ENCODE measurements around the gene DENND2D. TPM values are rescaled to one million over a fixed set of nuclear protein-coding genes. Genes with fewer than 3 reads are reported as not detected.

Gene DENND2D
- total and polyA plus RNA-seq, 2 donors (not counting 3 experiments of a cell fraction or from before 2014, with no cell fraction given) = 0.41 to 1.00 TPM

- FAIRE-seq = no peak
- intact Hi-C loops (cut with micrococcal nuclease) = no loop called here
- no TSS peak for BruUV-seq (replicated peaks)
- TF ChIP-seq GATA2 (IDR thresholded peaks at IDR 0.05; ENCODE audit: insufficient read depth, insufficient read length, low read depth, low read length) = no peak
- TF ChIP-seq, protein P1, sequence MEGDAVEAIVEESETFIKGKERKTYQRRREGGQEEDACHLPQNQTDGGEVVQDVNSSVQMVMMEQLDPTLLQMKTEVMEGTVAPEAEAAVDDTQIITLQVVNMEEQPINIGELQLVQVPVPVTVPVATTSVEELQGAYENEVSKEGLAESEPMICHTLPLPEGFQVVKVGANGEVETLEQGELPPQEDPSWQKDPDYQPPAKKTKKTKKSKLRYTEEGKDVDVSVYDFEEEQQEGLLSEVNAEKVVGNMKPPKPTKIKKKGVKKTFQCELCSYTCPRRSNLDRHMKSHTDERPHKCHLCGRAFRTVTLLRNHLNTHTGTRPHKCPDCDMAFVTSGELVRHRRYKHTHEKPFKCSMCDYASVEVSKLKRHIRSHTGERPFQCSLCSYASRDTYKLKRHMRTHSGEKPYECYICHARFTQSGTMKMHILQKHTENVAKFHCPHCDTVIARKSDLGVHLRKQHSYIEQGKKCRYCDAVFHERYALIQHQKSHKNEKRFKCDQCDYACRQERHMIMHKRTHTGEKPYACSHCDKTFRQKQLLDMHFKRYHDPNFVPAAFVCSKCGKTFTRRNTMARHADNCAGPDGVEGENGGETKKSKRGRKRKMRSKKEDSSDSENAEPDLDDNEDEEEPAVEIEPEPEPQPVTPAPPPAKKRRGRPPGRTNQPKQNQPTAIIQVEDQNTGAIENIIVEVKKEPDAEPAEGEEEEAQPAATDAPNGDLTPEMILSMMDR (IDR thresholded peaks at IDR 0.05; ENCODE audit: extremely low read depth in 1 of 2, insufficient read depth in 1 of 2, low read depth in 1 of 2, low read length in 2 of 2) = no peak
- TF ChIP-seq POLR2A (IDR thresholded peaks at IDR 0.05; ENCODE audit: low read depth, low read length) = no peak
- no peak for TF ChIP-seq EZH2 (IDR thresholded peaks at IDR 0.05; ENCODE audit: borderline replicate concordance, low read depth, low read length, severe bottlenecking)
- TF ChIP-seq MAX (IDR thresholded peaks at IDR 0.05; ENCODE audit: insufficient read depth, insufficient read length) = no peak
- TF ChIP-seq JUN (IDR thresholded peaks at IDR 0.05; ENCODE audit: borderline replicate concordance, insufficient read depth, insufficient read length, low read depth) = no peak
- no peak for TF ChIP-seq FOS (IDR thresholded peaks at IDR 0.05; ENCODE audit: borderline replicate concordance, insufficient read depth, low read length)
- TF ChIP-seq POLR2AphosphoS5 (IDR thresholded peaks at IDR 0.05; ENCODE audit: insufficient read depth, low read depth, low read length) = no peak
- TF ChIP-seq MYC (IDR thresholded peaks at IDR 0.05; ENCODE audit: low read depth, low read length) = no peak
- H3K9me3 ChIP-seq (replicated peaks; ENCODE audit: control insufficient read depth, insufficient read depth, low read length) = no peaks in the 10 kb centered on the region
- H3K4me2 ChIP-seq (ENCODE audit: insufficient read depth, low read length) = no peak overlapping the region
- H3K36me3 ChIP-seq (ENCODE audit: control insufficient read depth in 2 of 2, extremely low read depth in 1 of 2, insufficient read depth in 2 of 2, low read length in 2 of 2) = peaks cover 0 to 5% of the 10 kb centered on the region in 2 experiments
- no peak overlapping the region for H3K4me3 ChIP-seq (replicated peaks in 1 of 3; ENCODE audit: insufficient read depth in 1 of 3, low read depth in 1 of 3, low read length in 3 of 3)
- H4K20me1 ChIP-seq (replicated peaks; ENCODE audit: control insufficient read depth, extremely low read depth, insufficient read depth, low read length) = no peaks in the 10 kb centered on the region
- H3K4me1 ChIP-seq (ENCODE audit: control insufficient read depth, extremely low read depth, insufficient read depth, low read length) = no peaks in the 10 kb centered on the region
- no peaks in the 10 kb centered on the region for H3K79me2 ChIP-seq (ENCODE audit: control insufficient read depth, insufficient read depth, low read length)
- POLR2A ChIA-PET = no interaction called here
- no peak overlapping the region for H2AFZ ChIP-seq (ENCODE audit: low read depth, low read length)
- dilution Hi-C loops (cut with MboI; ENCODE audit: extremely low pct_ligation_motif_present, low sequenced_read_pairs) = no loop called here
- no peak overlapping the region for H3K9ac ChIP-seq (replicated peaks; ENCODE audit: extremely low read depth, insufficient read depth, low read length)
- H3K9me1 ChIP-seq (replicated peaks; ENCODE audit: control insufficient read depth, extremely low read depth, insufficient read depth, low read length) = no peaks in the 10 kb centered on the region
- CTCF ChIA-PET = interaction anchor here (1.0 to 1.1 kb wide), 3 partner anchors 8 to 24 kb away, joined by 3 to 4 read pairs (median 4); partner anchors contain the start of gene DENND2D
- H3K27me3 ChIP-seq (ENCODE audit: control insufficient read depth in 2 of 2, insufficient read depth in 2 of 2, low read length in 2 of 2) = peaks cover 5 to 6% of the 10 kb centered on the region in 2 experiments
- no peak for DNase-seq (ENCODE audit: low read depth, low spot score)
- H3K27ac ChIP-seq (ENCODE audit: insufficient read depth, low read depth, low read length) = no peak overlapping the region
Observed at GRCh38 chr1:111191496-111191895, 8.9 kb downstream of the DENND2D start.

Measured in endothelial cell of umbilical vein (primary cell).